Measurements from ENCODE around the gene TCF20. TPM values are rescaled to one million over a fixed set of nuclear protein-coding genes. Genes with fewer than 3 reads are reported as not detected.

TCF20 gene
- total RNA-seq, 3 donors from 2014 or later (not counting 1 experiment from before 2014, with no cell fraction given): 57.8 to 70.8 (median 69.1) TPM

GRCh38 chr22:42275970-42276369 is 5.5 kb upstream of the TCF20 start:
- H3K27ac ChIP-seq (ENCODE audit: low read length): no peak overlapping the region
- H3K27me3 Mint-ChIP-seq (ENCODE audit: low read depth in 2 of 2): peaks cover 0 to 6% of the 10 kb centered on the region in 2 donors
- TF ChIP-seq CTCF (IDR thresholded peaks at IDR 0.05): no peak
- H3K4me1 Mint-ChIP-seq: no peaks in the 10 kb centered on the region
- H3K4me3 ChIP-seq (ENCODE audit: low read length): no peak overlapping the region
- no peaks in the 10 kb centered on the region for H3K9me3 Mint-ChIP-seq
- H3K4me3 Mint-ChIP-seq: no peak overlapping the region
- peaks cover 2% of the 10 kb centered on the region for H3K27me3 ChIP-seq (ENCODE audit: control insufficient read depth, insufficient read depth, low read length)
- WGBS (ENCODE audit: insufficient coverage): 72% methylated on average over 5 of the region's 5 CpGs
- peaks cover 3% of the 10 kb centered on the region for H3K4me1 ChIP-seq (ENCODE audit: control insufficient read depth, insufficient read depth, low read length)
- H3K9me3 ChIP-seq (ENCODE audit: control insufficient read depth, insufficient read depth, low read length): no peaks in the 10 kb centered on the region
- no peaks in the 10 kb centered on the region for H3K36me3 ChIP-seq (ENCODE audit: control insufficient read depth, insufficient read depth, low read length)
- intact Hi-C loops (cut with micrococcal nuclease): no loop called here
- no peaks in the 10 kb centered on the region for H3K36me3 Mint-ChIP-seq
- no peak overlapping the region for H3K27ac Mint-ChIP-seq
- ATAC-seq (no peak), DNase-seq (no peak)

GRCh38 chr22:42275176-42275575 is 4.7 kb upstream of the TCF20 start:
- DNase-seq (no peak), ATAC-seq (no peak)
- no peaks in the 10 kb centered on the region for H3K9me3 ChIP-seq (ENCODE audit: control insufficient read depth, insufficient read depth, low read length)
- no peak overlapping the region for H3K27ac Mint-ChIP-seq
- intact Hi-C loops (cut with micrococcal nuclease): no loop called here
- H3K4me3 ChIP-seq (ENCODE audit: low read length): no peak overlapping the region
- H3K4me1 ChIP-seq (ENCODE audit: control insufficient read depth, insufficient read depth, low read length): peaks cover 6% of the 10 kb centered on the region
- no peaks in the 10 kb centered on the region for H3K36me3 Mint-ChIP-seq
- H3K27me3 Mint-ChIP-seq (ENCODE audit: low read depth in 2 of 2): no peaks in the 10 kb centered on the region
- no peak overlapping the region for H3K4me3 Mint-ChIP-seq
- H3K27ac ChIP-seq (ENCODE audit: low read length): no peak overlapping the region
- WGBS (ENCODE audit: insufficient coverage): 87% methylated on average over 13 of the region's 13 CpGs
- H3K27me3 ChIP-seq (ENCODE audit: control insufficient read depth, insufficient read depth, low read length): no peaks in the 10 kb centered on the region
- TF ChIP-seq CTCF (IDR thresholded peaks at IDR 0.05): no peak
- H3K36me3 ChIP-seq (ENCODE audit: control insufficient read depth, insufficient read depth, low read length): no peaks in the 10 kb centered on the region
- no peaks in the 10 kb centered on the region for H3K4me1 Mint-ChIP-seq
- no peaks in the 10 kb centered on the region for H3K9me3 Mint-ChIP-seq

GRCh38 chr22:42273855-42274451 is 3.5 kb upstream of the TCF20 start:
- TF ChIP-seq CTCF (IDR thresholded peaks at IDR 0.05): no peak
- no peaks in the 10 kb centered on the region for H3K9me3 ChIP-seq (ENCODE audit: control insufficient read depth, insufficient read depth, low read length)
- Mint-ChIP-seq H3K27me3 (ENCODE audit: low read depth in 2 of 2) (no peaks in the 10 kb centered on the region), H3K4me1 (peaks cover 5 to 6% of the 10 kb centered on the region in 2 donors), H3K27ac (no peak overlapping the region), H3K36me3 (no peaks in the 10 kb centered on the region), H3K9me3 (no peaks in the 10 kb centered on the region), H3K4me3 (no peak overlapping the region)
- WGBS (ENCODE audit: insufficient coverage): 89% methylated on average over 13 of the region's 13 CpGs
- no peak overlapping the region for H3K27ac ChIP-seq (ENCODE audit: low read length)
- ATAC-seq (no peak), DNase-seq (no peak)
- no peaks in the 10 kb centered on the region for H3K27me3 ChIP-seq (ENCODE audit: control insufficient read depth, insufficient read depth, low read length)
- H3K4me3 ChIP-seq (ENCODE audit: low read length): no peak overlapping the region
- peaks cover 12% of the 10 kb centered on the region for H3K4me1 ChIP-seq (ENCODE audit: control insufficient read depth, insufficient read depth, low read length)
- H3K36me3 ChIP-seq (ENCODE audit: control insufficient read depth, insufficient read depth, low read length): no peaks in the 10 kb centered on the region
- intact Hi-C loops (cut with micrococcal nuclease): no loop called here

- ATAC-seq (no peak), DNase-seq (no peak)
- H3K4me3 ChIP-seq (ENCODE audit: low read length): no peak overlapping the region
- H3K36me3 ChIP-seq (ENCODE audit: control insufficient read depth, insufficient read depth, low read length): no peaks in the 10 kb centered on the region
- no peaks in the 10 kb centered on the region for H3K27me3 ChIP-seq (ENCODE audit: control insufficient read depth, insufficient read depth, low read length)
- Mint-ChIP-seq H3K36me3 (no peaks in the 10 kb centered on the region), H3K27ac (no peak overlapping the region), H3K27me3 (ENCODE audit: low read depth in 2 of 2) (no peaks in the 10 kb centered on the region), H3K9me3 (no peaks in the 10 kb centered on the region), H3K4me1 (peaks cover 14 to 15% of the 10 kb centered on the region in 2 donors), H3K4me3 (peak overlapping the region; percentile 59)
- WGBS (ENCODE audit: insufficient coverage): 71% methylated on average over 9 of the region's 10 CpGs
- intact Hi-C loops (cut with micrococcal nuclease): no loop called here
- TF ChIP-seq CTCF (IDR thresholded peaks at IDR 0.05): no peak
- no peaks in the 10 kb centered on the region for H3K9me3 ChIP-seq (ENCODE audit: control insufficient read depth, insufficient read depth, low read length)
- peaks cover 16% of the 10 kb centered on the region for H3K4me1 ChIP-seq (ENCODE audit: control insufficient read depth, insufficient read depth, low read length)
- H3K27ac ChIP-seq (ENCODE audit: low read length): no peak overlapping the region
Observed at GRCh38 chr22:42272431-42272999, 2.1 kb upstream of the TCF20 start.

Data from natural killer cell (primary cell).